Fibroblast of lung (primary cell): ENCODE measurements around the gene PIAS2. TPM values are rescaled to one million over a fixed set of nuclear protein-coding genes. Genes with fewer than 3 reads are reported as not detected.
"Not testable (repeated sequence)": the region's sequence is repeated elsewhere in the genome, so short reads cannot be mapped to it uniquely, and the experiment has no call there.

Experiments
- DNase-seq, 2 donors: peaks; one replicate each; pipeline versions ENCODE4 v3.0.0 to v3.0.0-alpha.2; 2010; ENCODE audit warnings: low read depth in 2 of 2
- H2AFZ ChIP-seq: 2 replicates; pipeline ENCODE4 v1.5.1; 2012; ENCODE audit warnings: low read length, control low read depth, inconsistent platforms
- H3K27ac ChIP-seq: 2 replicates; pipeline ENCODE4 v1.5.1; 2011; ENCODE audit warnings: low read length, control low read depth; ENCODE audit not compliant: insufficient read depth
- H3K27me3 ChIP-seq: 2 replicates; pipeline ENCODE4 v1.5.1; 2011; ENCODE audit warnings: mild to moderate bottlenecking, low read length; ENCODE audit not compliant: control insufficient read depth, insufficient read depth
- H3K36me3 ChIP-seq: 2 replicates; pipeline ENCODE4 v1.5.1; 2011; ENCODE audit warnings: low read length; ENCODE audit not compliant: control insufficient read depth, insufficient read depth
- H3K4me1 ChIP-seq: 2 replicates; pipeline ENCODE4 v1.5.1; 2011; ENCODE audit warnings: low read length; ENCODE audit not compliant: control insufficient read depth, insufficient read depth; ENCODE audit errors: extremely low read depth
- H3K4me2 ChIP-seq: 2 replicates; pipeline ENCODE4 v1.5.1; 2011; ENCODE audit warnings: low read length, control low read depth; ENCODE audit not compliant: insufficient read depth; ENCODE audit errors: extremely low read depth
- H3K4me3 ChIP-seq, 4 experiments: fragments of 200-600 bp in 1 of 4; sonication (generic) in 1 of 4; replicated peaks in 1 of 4; 2 replicates each; pipeline ENCODE4 v1.5.1; 2011 to 2016; ENCODE audit warnings: low read length in 4 of 4, low read depth in 3 of 4, mild to moderate bottlenecking in 3 of 4, control low read depth in 2 of 4, inconsistent platforms in 1 of 4, mixed read lengths in 1 of 4; ENCODE audit not compliant: insufficient read depth in 1 of 4; ENCODE audit errors: control extremely low read depth in 1 of 4
- H3K79me2 ChIP-seq: 2 replicates; pipeline ENCODE4 v1.5.1; 2012; ENCODE audit warnings: mild to moderate bottlenecking, low read length, inconsistent platforms; ENCODE audit not compliant: control insufficient read depth, insufficient read depth
- H3K9ac ChIP-seq: 2 replicates; pipeline ENCODE4 v1.5.1; 2011; ENCODE audit warnings: mild to moderate bottlenecking, low read length, control low read depth; ENCODE audit not compliant: insufficient read depth
- H3K9me3 ChIP-seq: 2 replicates; pipeline ENCODE4 v1.5.1; 2012; ENCODE audit warnings: low read depth, low read length; ENCODE audit not compliant: control insufficient read depth, insufficient read depth
- H4K20me1 ChIP-seq: 2 replicates; pipeline ENCODE4 v1.5.1; 2011; ENCODE audit warnings: low read length; ENCODE audit not compliant: control insufficient read depth, insufficient read depth; ENCODE audit errors: extremely low read depth
- EZH2 ChIP-seq: IDR thresholded peaks from 2 replicates; pipeline ENCODE4 v1.5.1; 2012; ENCODE audit warnings: low read length, control low read depth, mild to moderate bottlenecking; ENCODE audit errors: missing control alignments
- polyA plus RNA-seq, 2 donors: library from polyadenylated mRNA; depleted of rRNA in 1 of 2; stranded (reverse) in 1 of 2; unstranded in 1 of 2; fragments of >200 nt; gene quantifications; 2 replicates each; pipeline ENCODE4 v1.2.1, GENCODE V29; 2011 to 2012; ENCODE audit warnings: missing spikeins in 1 of 2
- total RNA-seq: library from RNA; depleted of rRNA; stranded (reverse); fragments of >200 nt; gene quantifications from 2 replicates; pipeline ENCODE4 v1.2.1, GENCODE V29; 2014
- TF ChIP-seq, protein P1 (sequence below), 2 donors: IDR thresholded peaks in 1 of 2; conservative IDR thresholded peaks in 1 of 2; 1 replicate in 1 of 2; 2 replicates in 1 of 2; pipeline ENCODE4 v1.5.1; 2011 to 2012; ENCODE audit warnings: low read length in 2 of 2, control low read depth in 1 of 2, inconsistent platforms in 1 of 2, low read depth in 1 of 2, mild to moderate bottlenecking in 1 of 2

The PIAS2 gene
- total and polyA plus RNA-seq, 2 donors (not counting 1 experiment from before 2014, with no cell fraction given): 14.4 to 23.1 TPM

DNA sequence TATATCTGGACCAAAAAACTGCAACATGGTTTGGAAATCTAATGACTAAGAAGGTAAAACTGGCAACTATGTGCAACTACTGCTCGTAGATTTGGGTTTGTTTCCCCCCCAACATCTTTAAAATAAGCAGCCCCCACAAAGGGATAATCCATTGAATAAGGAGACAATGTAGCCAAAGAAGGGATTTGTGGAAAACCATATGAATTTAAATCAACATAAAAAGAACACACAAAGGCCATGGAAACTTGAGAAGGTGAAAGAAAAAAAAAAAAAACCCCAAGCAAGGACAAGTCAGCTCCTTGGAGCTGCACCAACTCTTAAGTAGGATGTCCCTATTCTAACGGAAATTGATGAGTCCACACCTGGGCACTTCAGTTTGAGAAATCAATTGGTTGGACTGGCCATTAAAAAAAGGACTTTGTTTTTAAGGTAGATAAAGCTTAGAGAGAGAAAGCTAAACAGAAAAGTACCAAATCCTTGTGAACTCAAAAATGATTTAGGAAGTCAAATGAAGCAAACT lies 106.8 kb downstream of the PIAS2 start:
- Histone ChIP-seq H3K27ac (no peak overlapping the region), H3K9ac (no peak overlapping the region), H4K20me1 (no peaks in the 10 kb centered on the region), H3K4me1 (no peaks in the 10 kb centered on the region), H3K9me3 (no peaks in the 10 kb centered on the region), H3K79me2 (no peaks in the 10 kb centered on the region), H3K27me3 (no peaks in the 10 kb centered on the region), H3K36me3 (no peaks in the 10 kb centered on the region), H2AFZ (no peak overlapping the region), H3K4me2 (no peak overlapping the region), H3K4me3 (no peak overlapping the region)
- TF ChIP-seq, protein P1, sequence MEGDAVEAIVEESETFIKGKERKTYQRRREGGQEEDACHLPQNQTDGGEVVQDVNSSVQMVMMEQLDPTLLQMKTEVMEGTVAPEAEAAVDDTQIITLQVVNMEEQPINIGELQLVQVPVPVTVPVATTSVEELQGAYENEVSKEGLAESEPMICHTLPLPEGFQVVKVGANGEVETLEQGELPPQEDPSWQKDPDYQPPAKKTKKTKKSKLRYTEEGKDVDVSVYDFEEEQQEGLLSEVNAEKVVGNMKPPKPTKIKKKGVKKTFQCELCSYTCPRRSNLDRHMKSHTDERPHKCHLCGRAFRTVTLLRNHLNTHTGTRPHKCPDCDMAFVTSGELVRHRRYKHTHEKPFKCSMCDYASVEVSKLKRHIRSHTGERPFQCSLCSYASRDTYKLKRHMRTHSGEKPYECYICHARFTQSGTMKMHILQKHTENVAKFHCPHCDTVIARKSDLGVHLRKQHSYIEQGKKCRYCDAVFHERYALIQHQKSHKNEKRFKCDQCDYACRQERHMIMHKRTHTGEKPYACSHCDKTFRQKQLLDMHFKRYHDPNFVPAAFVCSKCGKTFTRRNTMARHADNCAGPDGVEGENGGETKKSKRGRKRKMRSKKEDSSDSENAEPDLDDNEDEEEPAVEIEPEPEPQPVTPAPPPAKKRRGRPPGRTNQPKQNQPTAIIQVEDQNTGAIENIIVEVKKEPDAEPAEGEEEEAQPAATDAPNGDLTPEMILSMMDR (conservative IDR thresholded peaks at IDR 0.05 in 1 of 2, IDR thresholded peaks at IDR 0.05 in 1 of 2; ENCODE audit: low read depth in 1 of 2, low read length in 2 of 2): no peak
- no peak for TF ChIP-seq EZH2
- DNase-seq: no peak

DNA sequence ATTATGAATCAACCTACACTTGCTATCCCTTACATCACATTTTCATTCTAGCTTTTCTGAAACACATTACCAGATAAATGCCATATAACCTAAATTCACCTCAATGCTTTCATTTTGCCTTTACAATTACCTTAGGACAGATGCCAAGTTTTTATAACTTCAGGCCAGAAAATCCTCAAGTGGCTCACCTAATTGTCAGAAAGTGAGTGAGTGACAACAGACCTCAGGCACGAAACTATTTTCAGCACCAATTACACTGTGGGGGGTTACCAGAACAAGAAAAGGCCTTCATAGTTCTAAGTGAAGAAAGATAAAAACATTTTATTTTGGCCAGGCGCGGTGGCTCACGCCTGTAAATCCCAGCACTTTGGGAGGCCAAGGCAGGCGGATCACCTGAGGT lies 108.2 kb downstream of the PIAS2 start:
- Histone ChIP-seq H3K79me2 (no peaks in the 10 kb centered on the region), H3K9me3 (no peaks in the 10 kb centered on the region), H3K9ac (no peak overlapping the region), H3K4me1 (no peaks in the 10 kb centered on the region), H3K4me2 (no peak overlapping the region), H3K27me3 (no peaks in the 10 kb centered on the region), H3K4me3 (no peak overlapping the region), H4K20me1 (no peaks in the 10 kb centered on the region), H3K27ac (no peak overlapping the region), H3K36me3 (no peaks in the 10 kb centered on the region), H2AFZ (no peak overlapping the region)
- no peak for TF ChIP-seq EZH2
- TF ChIP-seq, protein P1 (conservative IDR thresholded peaks at IDR 0.05 in 1 of 2, IDR thresholded peaks at IDR 0.05 in 1 of 2; ENCODE audit: low read depth in 1 of 2, low read length in 2 of 2): no peak
- DNase-seq: no peak

DNA sequence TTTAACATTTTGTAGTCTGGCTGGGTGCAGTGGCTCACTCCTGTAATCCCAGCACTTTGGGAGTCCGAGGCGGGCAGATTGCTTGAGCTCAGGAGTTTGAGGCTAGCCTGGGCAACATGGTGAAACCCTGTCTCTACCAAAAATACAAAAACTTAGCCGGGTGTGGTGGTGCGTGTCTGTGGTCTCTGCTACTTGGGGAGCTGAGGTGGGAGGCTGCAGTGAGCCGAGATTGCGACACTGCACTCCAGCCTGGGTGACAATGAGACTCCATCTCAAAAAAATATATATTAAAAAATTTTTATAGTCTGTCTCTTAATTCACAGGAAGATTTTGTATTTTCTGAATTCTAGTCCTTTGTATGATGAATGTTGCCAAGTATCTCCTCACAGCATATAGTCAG lies 121.4 kb downstream of the PIAS2 start:
- not testable (repeated sequence) for H3K9ac ChIP-seq, H3K4me1 ChIP-seq, H3K4me2 ChIP-seq, DNase-seq, H3K9me3 ChIP-seq, H3K36me3 ChIP-seq, H3K79me2 ChIP-seq, H2AFZ ChIP-seq, H3K4me3 ChIP-seq, H3K27ac ChIP-seq, H4K20me1 ChIP-seq, H3K27me3 ChIP-seq
